Activated naive CD4-positive, alpha-beta T cell (primary cell): ENCODE measurements around the gene MLN.
A peak's percentile ranks its signal among the peaks of the same experiment; 100 is the strongest.

Experiments
- DNase-seq, 4 experiments: peaks; one replicate each; lab custom pipeline; 2025; lab: John Stamatoyannopoulos, UW

The MLN gene

GRCh38 chr6:33788694-33789549 lies 14.9 kb downstream of the MLN start, which contains the start of gene LEMD2:
TSS of gene LEMD2 (minus strand) at chr6:33789130. CDS start at chr6:33789116, 14 bp downstream.
- DNase-seq: peak; percentile 71 to 92 (median 82)

- DNase-seq: peak in 3 of 4 experiments; percentile 14 to 38 (median 25)
Measured at GRCh38 chr6:33787954-33788693, 15.7 kb downstream of the MLN start.

- no peak for DNase-seq
Measured at GRCh38 chr6:33787346-33787953, 16.4 kb downstream of the MLN start.

GRCh38 chr6:33786736-33787135 lies 17.1 kb downstream of the MLN start:
- no peak for DNase-seq

GRCh38 chr6:33785778-33786177 lies 18.0 kb downstream of the MLN start:
- no peak for DNase-seq

GRCh38 chr6:33784787-33785186 lies 19.0 kb downstream of the MLN start:
- DNase-seq: no peak

GRCh38 chr6:33783781-33784520 lies 19.9 kb downstream of the MLN start:
- no peak for DNase-seq

GRCh38 chr6:33782561-33782960 lies 21.2 kb downstream of the MLN start:
- no peak for DNase-seq

GRCh38 chr6:33781131-33781975 lies 22.4 kb downstream of the MLN start:
- DNase-seq: no peak

- no peak for DNase-seq
Measured at GRCh38 chr6:33779895-33780294, 23.9 kb downstream of the MLN start.

- DNase-seq: no peak
Measured at GRCh38 chr6:33779290-33779689, 24.5 kb downstream of the MLN start.

- DNase-seq: no peak
Measured at GRCh38 chr6:33778444-33779121, 25.2 kb downstream of the MLN start.

- no peak for DNase-seq
Measured at GRCh38 chr6:33777398-33778388, 26.1 kb downstream of the MLN start.

- no peak for DNase-seq
Measured at GRCh38 chr6:33776764-33777163, 27.0 kb downstream of the MLN start.

- no peak for DNase-seq
Measured at GRCh38 chr6:33776186-33776585, 27.6 kb downstream of the MLN start.

GRCh38 chr6:33774774-33775173 lies 29.0 kb downstream of the MLN start:
- no peak for DNase-seq

- no peak for DNase-seq
Measured at GRCh38 chr6:33772902-33773472, 30.8 kb downstream of the MLN start.

- DNase-seq: no peak
Measured at GRCh38 chr6:33772082-33772830, 31.5 kb downstream of the MLN start.
